Parathyroid adenoma (tissue), 2 donors: ENCODE measurements around the gene MED25.

ENCODE experiments used
- H2AFZ ChIP-seq: fragments of 300-600 bp; sonication (generic); one replicate; pipeline ENCODE4 v1.7.0; 2017; ENCODE audit warnings: antibody characterized with exemption, mild to moderate bottlenecking
- H3K27ac ChIP-seq: fragments of 300-600 bp; sonication (generic); one replicate; pipeline ENCODE4 v1.7.0; 2017
- H3K27me3 ChIP-seq: fragments of 300-600 bp; sonication (generic); one replicate; pipeline ENCODE4 v1.7.0; 2017; ENCODE audit warnings: low read length; ENCODE audit not compliant: control insufficient read depth, insufficient read depth
- H3K36me3 ChIP-seq: fragments of 300-600 bp; sonication (generic); one replicate; pipeline ENCODE4 v1.7.0; 2017; ENCODE audit warnings: low read length; ENCODE audit not compliant: control insufficient read depth, insufficient read depth
- H3K4me1 ChIP-seq: fragments of 300-600 bp; sonication (generic); one replicate; pipeline ENCODE4 v1.7.0; 2017; ENCODE audit warnings: control low read depth
- H3K4me2 ChIP-seq: fragments of 300-600 bp; sonication (generic); one replicate; pipeline ENCODE4 v1.7.0; 2017; ENCODE audit warnings: low read length
- H3K4me3 ChIP-seq: fragments of 300-600 bp; sonication (generic); one replicate; pipeline ENCODE4 v1.7.0; 2017; ENCODE audit warnings: low read depth, low read length
- H3K79me2 ChIP-seq: fragments of 300-600 bp; sonication (generic); one replicate; pipeline ENCODE4 v1.7.0; 2017; ENCODE audit warnings: control low read depth
- H3K9ac ChIP-seq: fragments of 300-600 bp; sonication (generic); one replicate; pipeline ENCODE4 v1.7.0; 2017; ENCODE audit warnings: mild to moderate bottlenecking
- H3K9me3 ChIP-seq: fragments of 300-600 bp; sonication (generic); one replicate; pipeline ENCODE4 v1.7.0; 2017; ENCODE audit warnings: low read length; ENCODE audit not compliant: control insufficient read depth
- TF ChIP-seq, protein P1 (sequence below): fragments of 300-600 bp; sonication (generic); IDR thresholded peaks from one replicate; pipeline ENCODE4 v1.7.0; 2017; ENCODE audit warnings: antibody characterized with exemption, mild to moderate bottlenecking
- donor health status: primary hyperparathyroidism.

MED25 gene

GRCh38 chr19:49831592-49831991 is 13.5 kb downstream of the MED25 start:
- no peaks in the 10 kb centered on the region for H3K9me3 ChIP-seq
- H2AFZ ChIP-seq, result no peak overlapping the region
- H3K36me3 ChIP-seq, result no peaks in the 10 kb centered on the region
- no peak overlapping the region for H3K4me3 ChIP-seq
- peaks cover 2% of the 10 kb centered on the region for H3K79me2 ChIP-seq
- no peaks in the 10 kb centered on the region for H3K4me1 ChIP-seq
- H3K27me3 ChIP-seq, result no peaks in the 10 kb centered on the region
- no peak overlapping the region for H3K9ac ChIP-seq
- H3K27ac ChIP-seq, result no peak overlapping the region
- no peak overlapping the region for H3K4me2 ChIP-seq
- TF ChIP-seq, protein P1, sequence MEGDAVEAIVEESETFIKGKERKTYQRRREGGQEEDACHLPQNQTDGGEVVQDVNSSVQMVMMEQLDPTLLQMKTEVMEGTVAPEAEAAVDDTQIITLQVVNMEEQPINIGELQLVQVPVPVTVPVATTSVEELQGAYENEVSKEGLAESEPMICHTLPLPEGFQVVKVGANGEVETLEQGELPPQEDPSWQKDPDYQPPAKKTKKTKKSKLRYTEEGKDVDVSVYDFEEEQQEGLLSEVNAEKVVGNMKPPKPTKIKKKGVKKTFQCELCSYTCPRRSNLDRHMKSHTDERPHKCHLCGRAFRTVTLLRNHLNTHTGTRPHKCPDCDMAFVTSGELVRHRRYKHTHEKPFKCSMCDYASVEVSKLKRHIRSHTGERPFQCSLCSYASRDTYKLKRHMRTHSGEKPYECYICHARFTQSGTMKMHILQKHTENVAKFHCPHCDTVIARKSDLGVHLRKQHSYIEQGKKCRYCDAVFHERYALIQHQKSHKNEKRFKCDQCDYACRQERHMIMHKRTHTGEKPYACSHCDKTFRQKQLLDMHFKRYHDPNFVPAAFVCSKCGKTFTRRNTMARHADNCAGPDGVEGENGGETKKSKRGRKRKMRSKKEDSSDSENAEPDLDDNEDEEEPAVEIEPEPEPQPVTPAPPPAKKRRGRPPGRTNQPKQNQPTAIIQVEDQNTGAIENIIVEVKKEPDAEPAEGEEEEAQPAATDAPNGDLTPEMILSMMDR, result no peak

DNA sequence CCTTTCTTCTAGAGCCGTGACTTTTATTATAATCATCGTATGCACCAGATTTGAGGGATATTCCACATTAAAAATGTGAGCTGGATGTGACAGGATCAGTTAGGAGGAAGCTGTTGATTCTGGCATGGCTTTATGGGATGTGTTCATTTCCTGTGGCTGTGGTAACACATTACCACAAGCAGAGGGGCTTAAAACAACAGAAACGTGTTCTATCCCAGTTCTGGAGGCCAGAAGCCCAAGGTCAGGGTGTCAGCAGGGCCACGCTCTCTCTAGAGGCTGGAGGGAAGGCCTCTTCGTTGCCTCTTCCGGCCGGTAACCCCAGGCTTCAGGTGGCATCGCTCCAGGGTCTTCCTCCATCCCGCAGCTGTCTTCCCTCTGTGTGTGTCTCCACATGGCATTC is 14.5 kb downstream of the MED25 start:
- TF ChIP-seq, protein P1, result no peak
- H3K4me2 ChIP-seq, result no peak overlapping the region
- no peak overlapping the region for H3K27ac ChIP-seq
- H3K4me1 ChIP-seq, result no peaks in the 10 kb centered on the region
- no peaks in the 10 kb centered on the region for H3K27me3 ChIP-seq
- no peak overlapping the region for H2AFZ ChIP-seq
- H3K36me3 ChIP-seq, result no peaks in the 10 kb centered on the region
- no peak overlapping the region for H3K4me3 ChIP-seq
- H3K9me3 ChIP-seq, result no peaks in the 10 kb centered on the region
- no peak overlapping the region for H3K9ac ChIP-seq
- H3K79me2 ChIP-seq, result peaks cover 2% of the 10 kb centered on the region

- Histone ChIP-seq H3K79me2 (peaks cover 2% of the 10 kb centered on the region), H2AFZ (no peak overlapping the region), H3K9me3 (no peaks in the 10 kb centered on the region), H3K4me3 (no peak overlapping the region), H3K4me1 (no peaks in the 10 kb centered on the region), H3K27me3 (no peaks in the 10 kb centered on the region), H3K36me3 (no peaks in the 10 kb centered on the region), H3K27ac (no peak overlapping the region), H3K4me2 (no peak overlapping the region), H3K9ac (no peak overlapping the region)
- TF ChIP-seq, protein P1, result no peak
These were observed 15.5 kb downstream of the MED25 start for GRCh38 chr19:49833599-49833998.

DNA sequence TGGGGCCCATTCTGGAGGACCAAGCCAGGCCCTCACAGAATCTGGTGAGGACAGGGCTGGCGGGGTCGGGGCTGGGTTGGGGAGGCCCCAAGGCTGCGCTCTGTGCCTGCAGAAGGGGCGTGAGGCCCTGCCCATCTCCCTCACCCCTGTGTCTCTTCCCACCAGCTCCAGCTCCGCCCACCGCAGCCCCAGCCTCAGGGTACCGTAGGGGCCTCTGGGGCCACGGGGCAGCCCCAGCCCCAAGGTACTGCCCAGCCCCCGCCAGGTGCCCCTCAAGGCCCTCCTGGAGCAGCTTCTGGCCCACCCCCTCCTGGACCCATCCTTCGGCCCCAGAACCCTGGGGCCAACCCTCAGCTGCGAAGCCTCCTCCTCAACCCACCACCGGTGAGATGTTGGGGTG is 17.5 kb downstream of the MED25 start:
- Histone ChIP-seq H3K79me2 (peaks cover 2% of the 10 kb centered on the region), H3K4me1 (no peaks in the 10 kb centered on the region), H3K27ac (no peak overlapping the region), H3K4me3 (no peak overlapping the region), H3K9me3 (no peaks in the 10 kb centered on the region), H3K9ac (no peak overlapping the region), H3K4me2 (no peak overlapping the region), H2AFZ (no peak overlapping the region), H3K27me3 (no peaks in the 10 kb centered on the region), H3K36me3 (no peaks in the 10 kb centered on the region)
- TF ChIP-seq, protein P1, result no peak

GRCh38 chr19:49836176-49837008 is 18.3 kb downstream of the MED25 start:
- TF ChIP-seq, protein P1, result no peak
- H3K4me3 ChIP-seq, result no peak overlapping the region
- H3K9me3 ChIP-seq, result no peaks in the 10 kb centered on the region
- no peaks in the 10 kb centered on the region for H3K27me3 ChIP-seq
- no peaks in the 10 kb centered on the region for H3K4me1 ChIP-seq
- H3K79me2 ChIP-seq, result no peaks in the 10 kb centered on the region
- H3K36me3 ChIP-seq, result no peaks in the 10 kb centered on the region
- no peak overlapping the region for H2AFZ ChIP-seq
- H3K9ac ChIP-seq, result no peak overlapping the region
- no peak overlapping the region for H3K4me2 ChIP-seq
- no peak overlapping the region for H3K27ac ChIP-seq
